GM18907 (cell line): ENCODE results near the gene FBXO40.

ENCODE experiments used
- ATAC-seq: cut with Tn5 transposase; IDR thresholded peaks from one replicate; pipeline ENCODE4 v1.9.1; 2021; ENCODE audit warnings: mild to moderate bottlenecking, moderate library complexity; ENCODE audit not compliant: unreplicated experiment

The FBXO40 gene

GRCh38 chr3:121661376-121661775 lies 68.2 kb downstream of the FBXO40 start:
- no peak for ATAC-seq

DNA sequence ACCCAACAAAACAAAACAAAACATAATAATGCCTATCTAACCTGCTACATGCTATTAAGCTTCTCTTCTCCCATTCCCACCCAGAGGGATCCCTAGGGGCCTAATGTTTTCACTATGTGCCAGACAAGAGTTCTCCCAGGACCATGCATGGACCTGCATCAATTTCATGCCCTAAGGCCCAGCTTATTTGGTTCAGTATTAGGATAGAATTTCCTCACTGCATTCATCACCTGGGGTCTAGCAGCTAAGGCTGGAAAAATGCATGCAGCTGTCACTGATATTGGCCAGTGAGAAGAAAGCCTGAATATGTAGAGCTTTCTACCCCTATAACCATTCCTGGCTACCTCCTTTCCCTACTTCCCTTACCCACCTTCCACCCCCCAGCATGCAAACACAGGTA lies 69.6 kb downstream of the FBXO40 start:
- no peak for ATAC-seq

- ATAC-seq: no peak
These were observed 70.1 kb downstream of the FBXO40 start for GRCh38 chr3:121663171-121663847.

- no peak for ATAC-seq
These were observed 72.3 kb downstream of the FBXO40 start for GRCh38 chr3:121665488-121665887.

GRCh38 chr3:121667333-121667732 lies 74.2 kb downstream of the FBXO40 start:
- no peak for ATAC-seq

DNA sequence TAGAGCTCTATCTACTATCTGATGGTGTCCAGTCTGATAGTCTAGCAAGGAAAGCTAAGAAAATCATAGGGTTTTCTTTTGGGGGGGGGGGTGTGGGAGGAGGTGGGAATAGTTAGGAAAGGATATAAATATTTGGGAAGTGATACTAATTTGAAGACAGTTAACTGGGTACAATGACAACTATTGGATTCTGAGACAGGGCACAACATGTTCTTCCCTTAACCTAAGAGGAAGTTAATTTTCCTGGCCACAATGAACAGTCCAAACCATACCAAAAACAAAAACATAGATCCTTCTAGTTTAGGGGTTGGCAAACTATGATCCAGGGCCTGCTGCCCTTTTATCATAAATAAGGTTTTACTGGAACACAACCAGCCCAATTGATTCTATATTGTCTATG lies 77.5 kb downstream of the FBXO40 start:
- ATAC-seq: no peak

DNA sequence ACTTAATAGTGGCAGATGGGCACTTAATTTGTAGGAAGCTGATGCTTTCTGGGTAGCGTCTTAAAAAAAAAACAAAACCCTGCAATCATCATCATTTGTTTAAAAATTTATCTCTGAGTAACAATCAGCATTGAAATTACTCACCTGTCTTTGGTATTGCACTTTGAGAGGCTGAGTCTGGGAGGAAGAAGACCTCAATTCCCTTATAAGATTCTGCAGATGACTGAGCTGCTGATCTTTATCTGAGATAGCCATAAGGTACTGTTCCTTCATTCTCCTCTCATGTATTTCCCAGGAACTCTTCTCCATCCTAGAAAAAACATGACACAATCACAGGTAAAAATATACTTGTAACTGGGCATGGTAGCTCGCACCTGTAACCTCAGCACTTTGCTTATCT lies 84.0 kb downstream of the FBXO40 start:
- ATAC-seq: no peak
